GM21723 (cell line): ENCODE measurements around the gene GRIK1.

Experiments
- ATAC-seq: cut with Tn5 transposase; IDR thresholded peaks from one replicate; pipeline ENCODE4 v1.9.1; 2021; ENCODE audit warnings: mild to moderate bottlenecking, moderate library complexity; ENCODE audit not compliant: unreplicated experiment

GRIK1 gene

GRCh38 chr21:29499229-29499628 lies 440.6 kb downstream of the GRIK1 start:
- ATAC-seq, result no peak

- ATAC-seq, result no peak
These were observed 443.5 kb downstream of the GRIK1 start for GRCh38 chr21:29496337-29496736.

- no peak for ATAC-seq
These were observed 449.8 kb downstream of the GRIK1 start for GRCh38 chr21:29490016-29490415.

GRCh38 chr21:29487154-29487553 lies 452.6 kb downstream of the GRIK1 start:
- ATAC-seq, result no peak
